DND-41 (cell line): ENCODE data around the gene MLLT1.

Experiments used
- ATAC-seq: fragments of 200-7000 bp; cut with Tn5 transposase; 3 replicates; pipeline ENCODE4 v1.9.1; 2021; ENCODE audit warnings: low read depth; ENCODE audit not compliant: insufficient read depth
- DNase-seq: peaks from one replicate; pipeline ENCODE4 v3.0.0-alpha.2; 2020
- H2AFZ ChIP-seq: 2 replicates; pipeline ENCODE4 v1.6.0; 2012; ENCODE audit warnings: low read depth, low read length
- H3K27ac ChIP-seq: 2 replicates; pipeline ENCODE4 v1.5.1; 2012; ENCODE audit warnings: low read length, inconsistent platforms
- H3K27me3 ChIP-seq: fragments of 200-600 bp; sonication (generic); 2 replicates; pipeline ENCODE4 v1.6.0; 2012; ENCODE audit warnings: low read length, mild to moderate bottlenecking, inconsistent platforms; ENCODE audit not compliant: insufficient read depth, poor library complexity
- H3K36me3 ChIP-seq: 2 replicates; pipeline ENCODE4 v1.5.1; 2012; ENCODE audit warnings: low read length, inconsistent platforms; ENCODE audit not compliant: insufficient read depth
- H3K4me1 ChIP-seq: 2 replicates; pipeline ENCODE4 v1.5.1; 2012; ENCODE audit warnings: mild to moderate bottlenecking, low read length; ENCODE audit not compliant: insufficient read depth
- H3K4me2 ChIP-seq: 2 replicates; pipeline ENCODE4 v1.6.0; 2012; ENCODE audit warnings: mild to moderate bottlenecking, moderate library complexity, low read length, inconsistent platforms; ENCODE audit not compliant: insufficient read depth
- H3K4me3 ChIP-seq, 2 experiments: fragments of 200-600 bp in 1 of 2; shearing (Covaris generic) in 1 of 2; 2 replicates each; pipeline ENCODE4 v1.5.1; 2012 to 2016; ENCODE audit warnings: inconsistent platforms in 2 of 2, low read length in 2 of 2, mild to moderate bottlenecking in 2 of 2, low read depth in 1 of 2, moderate library complexity in 1 of 2
- H3K79me2 ChIP-seq: 2 replicates; pipeline ENCODE4 v1.6.0; 2012; ENCODE audit warnings: low read length, inconsistent platforms; ENCODE audit not compliant: insufficient read depth
- H3K9ac ChIP-seq: 2 replicates; pipeline ENCODE4 v1.6.0; 2012; ENCODE audit warnings: low read depth, mild to moderate bottlenecking, inconsistent platforms, low read length, moderate library complexity
- H3K9me3 ChIP-seq: 2 replicates; pipeline ENCODE4 v1.5.1; 2012; ENCODE audit warnings: low read length, moderate library complexity, mild to moderate bottlenecking, inconsistent platforms; ENCODE audit not compliant: insufficient read depth, severe bottlenecking
- H4K20me1 ChIP-seq: 2 replicates; pipeline ENCODE4 v1.6.0; 2012; ENCODE audit warnings: low read length; ENCODE audit not compliant: insufficient read depth
- EZH2 ChIP-seq: IDR thresholded peaks from 3 replicates; pipeline ENCODE4 v1.6.1; 2012; ENCODE audit warnings: borderline replicate concordance, low read depth, mild to moderate bottlenecking, moderate library complexity, low read length, inconsistent platforms; ENCODE audit not compliant: severe bottlenecking
- TF ChIP-seq, protein P1 (sequence below): IDR thresholded peaks from 2 replicates; pipeline ENCODE4 v1.5.1; 2012; ENCODE audit warnings: borderline replicate concordance, low read length, moderate library complexity, mild to moderate bottlenecking; ENCODE audit not compliant: poor library complexity, severe bottlenecking; ENCODE audit errors: extremely low read depth

MLLT1 gene

DNA sequence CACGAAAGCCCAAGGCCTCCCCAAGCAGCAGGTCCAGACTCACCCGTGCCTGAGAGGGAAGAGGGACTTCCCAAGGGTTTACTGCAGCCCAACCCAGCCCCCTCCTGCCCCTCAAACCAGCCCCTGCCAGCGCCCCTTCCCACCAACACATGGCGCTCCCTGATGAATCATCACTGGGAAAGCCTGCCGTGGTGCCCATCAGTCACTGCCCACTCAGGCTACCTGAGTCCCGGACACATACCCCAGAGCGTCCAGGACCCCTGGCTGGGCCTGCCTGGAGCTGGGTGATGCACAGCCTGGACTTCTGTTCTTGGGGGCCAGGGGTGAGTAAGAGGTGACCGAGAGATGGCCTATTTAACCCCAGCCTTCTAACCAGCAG is 60.6 kb downstream of the MLLT1 start:
- Histone ChIP-seq H3K4me1 (no peaks in the 10 kb centered on the region), H3K79me2 (peaks cover 11% of the 10 kb centered on the region; the same call in 1 of the 2 replicates), H3K9ac (no peak overlapping the region), H3K27me3 (no peaks in the 10 kb centered on the region), H3K9me3 (no peaks in the 10 kb centered on the region), H4K20me1 (peaks cover 50% of the 10 kb centered on the region), H3K4me2 (no peak overlapping the region), H3K4me3 (no peak overlapping the region), H3K36me3 (peaks cover 85% of the 10 kb centered on the region), H2AFZ (no peak overlapping the region), H3K27ac (no peak overlapping the region)
- TF ChIP-seq EZH2, result no peak
- DNase-seq, result no peak
- 0 out of 3 replicates have a peak, but pooled peaks have one; percentile 4 for ATAC-seq

DNA sequence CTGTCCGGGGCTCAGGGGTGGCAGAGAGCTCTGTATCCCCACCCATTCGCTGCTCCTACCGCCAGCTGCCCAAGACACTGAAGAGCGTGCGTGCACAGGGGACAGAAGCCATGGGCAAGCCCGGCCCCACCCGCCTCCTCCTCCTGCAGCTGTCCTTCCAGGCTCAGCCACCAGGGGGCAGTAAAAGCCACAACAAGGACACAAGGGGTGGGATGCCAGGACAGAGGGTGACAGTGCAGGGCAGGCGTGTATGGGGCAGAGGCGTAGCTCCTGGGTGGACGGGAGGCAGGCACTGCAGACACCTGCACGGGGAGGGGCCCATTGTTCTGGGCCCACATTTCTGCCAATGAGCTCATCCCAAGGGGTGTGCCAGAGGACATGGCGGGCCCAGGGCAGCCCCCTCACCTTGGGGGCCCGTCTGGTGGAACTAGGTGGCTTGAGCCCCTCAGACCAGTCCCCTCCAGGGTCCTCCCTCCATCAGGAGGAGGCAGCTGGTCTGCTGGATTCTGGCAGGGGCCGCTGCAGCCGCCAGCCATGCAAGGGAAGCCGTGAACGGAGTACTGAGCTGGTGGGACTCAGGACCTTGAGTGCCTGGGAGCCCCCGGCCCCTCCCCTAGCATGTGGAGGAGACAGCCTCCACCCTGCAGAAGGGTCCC is 61.2 kb downstream of the MLLT1 start:
- Histone ChIP-seq H3K4me1 (no peaks in the 10 kb centered on the region), H2AFZ (no peak overlapping the region), H3K4me2 (no peak overlapping the region), H3K27ac (no peak overlapping the region), H3K4me3 (no peak overlapping the region), H3K9ac (no peak overlapping the region), H3K27me3 (no peaks in the 10 kb centered on the region), H3K79me2 (peaks cover 9% of the 10 kb centered on the region; the same call in 1 of the 2 replicates), H4K20me1 (peaks cover 45% of the 10 kb centered on the region), H3K36me3 (peaks cover 83% of the 10 kb centered on the region), H3K9me3 (no peaks in the 10 kb centered on the region)
- ATAC-seq (peak; percentile 82), DNase-seq (peak; percentile 82)
- TF ChIP-seq EZH2, result no peak
- TF ChIP-seq, protein P1, sequence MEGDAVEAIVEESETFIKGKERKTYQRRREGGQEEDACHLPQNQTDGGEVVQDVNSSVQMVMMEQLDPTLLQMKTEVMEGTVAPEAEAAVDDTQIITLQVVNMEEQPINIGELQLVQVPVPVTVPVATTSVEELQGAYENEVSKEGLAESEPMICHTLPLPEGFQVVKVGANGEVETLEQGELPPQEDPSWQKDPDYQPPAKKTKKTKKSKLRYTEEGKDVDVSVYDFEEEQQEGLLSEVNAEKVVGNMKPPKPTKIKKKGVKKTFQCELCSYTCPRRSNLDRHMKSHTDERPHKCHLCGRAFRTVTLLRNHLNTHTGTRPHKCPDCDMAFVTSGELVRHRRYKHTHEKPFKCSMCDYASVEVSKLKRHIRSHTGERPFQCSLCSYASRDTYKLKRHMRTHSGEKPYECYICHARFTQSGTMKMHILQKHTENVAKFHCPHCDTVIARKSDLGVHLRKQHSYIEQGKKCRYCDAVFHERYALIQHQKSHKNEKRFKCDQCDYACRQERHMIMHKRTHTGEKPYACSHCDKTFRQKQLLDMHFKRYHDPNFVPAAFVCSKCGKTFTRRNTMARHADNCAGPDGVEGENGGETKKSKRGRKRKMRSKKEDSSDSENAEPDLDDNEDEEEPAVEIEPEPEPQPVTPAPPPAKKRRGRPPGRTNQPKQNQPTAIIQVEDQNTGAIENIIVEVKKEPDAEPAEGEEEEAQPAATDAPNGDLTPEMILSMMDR, result peak; percentile 99

DNA sequence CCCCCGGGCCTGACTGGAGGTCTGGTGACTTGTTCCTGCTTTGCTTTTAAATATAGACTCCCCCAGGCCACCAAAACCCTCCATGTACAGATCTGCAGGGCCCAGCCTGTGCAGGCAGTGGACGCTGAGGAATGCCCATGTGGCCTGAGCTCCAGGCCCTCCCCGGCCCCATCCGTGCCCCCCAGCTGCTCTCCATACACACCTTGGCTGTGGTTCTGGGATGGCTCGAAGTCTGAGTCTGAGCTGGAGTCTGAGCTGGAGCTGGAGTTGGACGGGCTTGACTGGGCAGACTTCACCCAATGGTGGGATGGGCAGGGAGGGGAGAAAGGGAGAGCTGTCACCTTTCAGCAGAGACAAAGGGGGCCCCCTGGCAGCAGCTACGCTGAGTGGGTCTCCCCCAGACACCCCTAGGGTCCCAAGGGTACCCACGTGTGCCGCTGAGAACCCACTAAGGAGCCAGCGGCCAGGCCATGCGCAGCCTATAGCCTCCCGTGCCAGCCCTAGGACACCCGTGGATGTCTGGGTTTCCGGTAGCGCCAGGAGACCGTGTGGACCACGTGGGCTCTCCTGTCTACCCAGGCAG is 61.9 kb downstream of the MLLT1 start:
- TF ChIP-seq, protein P1, result no peak
- TF ChIP-seq EZH2, result no peak

DNA sequence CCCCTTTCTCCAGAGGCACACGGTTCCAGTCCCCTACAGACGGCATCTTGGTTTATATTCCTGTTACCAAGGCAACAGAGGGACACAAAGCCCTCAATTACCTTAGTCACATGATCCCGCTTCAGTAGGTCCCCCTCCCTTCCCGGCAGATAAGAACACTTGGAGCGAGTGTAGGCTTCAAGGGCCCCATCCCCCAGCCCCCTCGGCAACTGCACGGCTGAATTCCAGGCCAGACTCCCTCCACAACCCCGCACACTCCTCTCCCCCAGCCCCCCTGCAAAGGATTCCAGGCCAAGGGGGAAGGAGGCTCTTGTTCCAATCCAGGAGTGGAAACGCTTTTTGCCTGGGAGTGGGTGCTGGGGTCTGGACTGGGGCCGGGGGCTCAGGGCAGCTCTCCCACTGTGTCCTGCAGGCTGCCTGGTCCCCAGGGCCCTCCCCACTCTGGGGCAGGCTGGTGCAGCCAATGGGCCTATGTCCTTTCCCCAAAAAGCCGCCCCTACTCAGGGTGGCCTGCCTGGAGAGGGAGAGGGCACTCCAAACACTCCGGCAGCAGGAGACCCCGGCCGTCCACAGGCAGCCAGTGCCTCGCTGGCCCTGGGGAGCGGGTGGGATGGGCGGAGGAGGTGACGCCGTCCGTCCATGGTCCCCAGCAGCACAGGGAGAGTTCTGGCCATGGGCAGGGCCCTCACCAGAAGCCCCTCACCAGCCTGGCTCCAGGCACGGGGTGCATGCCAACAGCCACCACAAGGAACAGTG is 62.6 kb downstream of the MLLT1 start:
- ATAC-seq (no peak), DNase-seq (no peak)
- peaks cover 84% of the 10 kb centered on the region for H3K36me3 ChIP-seq
- no peak overlapping the region for H3K4me2 ChIP-seq
- H3K27me3 ChIP-seq, result no peaks in the 10 kb centered on the region
- no peak overlapping the region for H3K27ac ChIP-seq
- H3K9me3 ChIP-seq, result no peaks in the 10 kb centered on the region
- TF ChIP-seq EZH2, result no peak
- TF ChIP-seq, protein P1, result no peak
- H2AFZ ChIP-seq, result no peak overlapping the region
- no peak overlapping the region for H3K9ac ChIP-seq
- H3K4me1 ChIP-seq, result no peaks in the 10 kb centered on the region
- peaks cover 39% of the 10 kb centered on the region for H4K20me1 ChIP-seq
- H3K79me2 ChIP-seq, result peaks cover 9% of the 10 kb centered on the region; the same call in 1 of the 2 replicates
- no peak overlapping the region for H3K4me3 ChIP-seq

More for the DNA sequence above, 61.9 kb downstream of the MLLT1 start:
- no peaks in the 10 kb centered on the region for H3K9me3 ChIP-seq
- H3K9ac ChIP-seq, result no peak overlapping the region
- DNase-seq (no peak), ATAC-seq (no peak)
- no peak overlapping the region for H3K27ac ChIP-seq
- H3K4me1 ChIP-seq, result no peaks in the 10 kb centered on the region
- peaks cover 9% of the 10 kb centered on the region; the same call in 1 of the 2 replicates for H3K79me2 ChIP-seq
- no peak overlapping the region for H2AFZ ChIP-seq
- H3K4me3 ChIP-seq, result no peak overlapping the region
- H3K36me3 ChIP-seq, result peaks cover 84% of the 10 kb centered on the region
- H4K20me1 ChIP-seq, result peaks cover 39% of the 10 kb centered on the region
- no peak overlapping the region for H3K4me2 ChIP-seq
- no peaks in the 10 kb centered on the region for H3K27me3 ChIP-seq
